Brain microvascular endothelial cell (primary cell): ENCODE results near the gene SLC16A3.

Experiments
- DNase-seq: peaks from one replicate; pipeline ENCODE4 v3.0.0-alpha.2; 2020
- H3K27ac ChIP-seq: fragments of 250-450 bp; sonication (Bioruptor Pico); 2 replicates; pipeline ENCODE4 v1.5.1; 2020; ENCODE audit warnings: mild to moderate bottlenecking, moderate library complexity
- H3K27me3 ChIP-seq: fragments of 250-450 bp; sonication (Bioruptor Pico); replicated peaks from 2 replicates; pipeline ENCODE4 v1.5.1; 2020; ENCODE audit warnings: mild to moderate bottlenecking
- H3K36me3 ChIP-seq: fragments of 250-450 bp; sonication (Bioruptor Pico); replicated peaks from 2 replicates; pipeline ENCODE4 v1.5.1; 2020; ENCODE audit warnings: mild to moderate bottlenecking
- H3K4me3 ChIP-seq: 2 replicates; pipeline ENCODE4 v1.5.1; 2011; ENCODE audit warnings: low read depth, mild to moderate bottlenecking, control low read depth, low read length, moderate library complexity
- in situ Hi-C: cut with HindIII; loops from 2 replicates; pipeline ENCODE4 v1.10.0; 2017; ENCODE audit warnings: low sequenced_read_pairs, low pct_ligation_motif_present
- TF ChIP-seq, protein P1 (sequence below): IDR thresholded peaks from 2 replicates; pipeline ENCODE4 v1.5.1; 2011; ENCODE audit warnings: low read depth, mild to moderate bottlenecking, moderate library complexity, low read length, control low read depth, inconsistent platforms; ENCODE audit errors: missing control alignments

The SLC16A3 gene

DNA sequence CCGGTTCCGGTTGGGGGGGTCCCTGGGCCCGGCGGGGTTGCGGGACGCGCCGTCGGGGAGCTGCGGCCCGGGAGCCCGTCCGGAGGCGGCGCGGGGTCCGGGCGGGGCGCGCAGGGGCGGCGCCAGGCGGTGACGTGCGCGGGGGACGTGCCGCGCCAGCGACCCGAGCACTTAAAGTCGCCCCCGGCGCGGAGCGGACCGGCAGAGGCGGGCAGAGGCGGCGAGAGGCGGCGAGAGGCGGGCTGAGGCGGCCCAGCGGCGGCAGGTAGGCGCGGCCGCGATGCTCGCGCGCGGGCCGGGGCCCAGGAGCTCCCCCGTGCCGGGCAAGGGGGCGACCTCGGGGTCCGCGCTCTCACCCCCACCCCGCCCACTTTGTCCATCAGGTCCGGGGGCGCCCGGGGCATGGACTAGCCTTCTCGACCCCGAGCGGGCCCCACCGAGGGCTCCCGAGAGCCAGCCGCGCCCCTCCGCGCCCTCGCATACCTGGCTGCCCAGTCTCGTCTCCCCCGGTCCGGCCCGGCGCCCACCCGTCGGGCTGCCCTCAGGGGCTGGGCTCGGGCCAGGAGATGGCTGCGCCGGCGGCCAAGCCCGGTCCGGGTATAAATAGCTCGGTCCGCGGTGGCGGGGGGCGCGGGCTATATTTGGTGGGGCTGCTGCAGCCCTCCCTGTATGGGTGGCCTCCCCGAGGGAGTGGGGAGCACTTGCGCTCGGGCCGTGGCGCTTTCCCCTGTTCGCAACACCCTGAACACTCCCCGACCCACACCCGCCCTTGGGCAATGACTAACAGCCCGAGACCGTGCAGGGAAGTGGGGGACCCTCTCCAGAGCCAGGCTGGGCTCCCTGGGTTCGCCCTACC lies at the start of gene SLC16A3:
TSS of gene SLC16A3 (plus strand) at position 201 of the 856 bp plus-strand sequence. CDS start 6,967 bp downstream, outside the sequence.
- Histone ChIP-seq H3K36me3 (peaks cover 2% of the 10 kb centered on the region), H3K27ac (peak within 1 kb of the TSS; percentile 23), H3K27me3 (no peaks in the 10 kb centered on the region), H3K4me3 (peak within 1 kb of the TSS; percentile 74)
- in situ Hi-C loops, result no loop called here
- TF ChIP-seq, protein P1, sequence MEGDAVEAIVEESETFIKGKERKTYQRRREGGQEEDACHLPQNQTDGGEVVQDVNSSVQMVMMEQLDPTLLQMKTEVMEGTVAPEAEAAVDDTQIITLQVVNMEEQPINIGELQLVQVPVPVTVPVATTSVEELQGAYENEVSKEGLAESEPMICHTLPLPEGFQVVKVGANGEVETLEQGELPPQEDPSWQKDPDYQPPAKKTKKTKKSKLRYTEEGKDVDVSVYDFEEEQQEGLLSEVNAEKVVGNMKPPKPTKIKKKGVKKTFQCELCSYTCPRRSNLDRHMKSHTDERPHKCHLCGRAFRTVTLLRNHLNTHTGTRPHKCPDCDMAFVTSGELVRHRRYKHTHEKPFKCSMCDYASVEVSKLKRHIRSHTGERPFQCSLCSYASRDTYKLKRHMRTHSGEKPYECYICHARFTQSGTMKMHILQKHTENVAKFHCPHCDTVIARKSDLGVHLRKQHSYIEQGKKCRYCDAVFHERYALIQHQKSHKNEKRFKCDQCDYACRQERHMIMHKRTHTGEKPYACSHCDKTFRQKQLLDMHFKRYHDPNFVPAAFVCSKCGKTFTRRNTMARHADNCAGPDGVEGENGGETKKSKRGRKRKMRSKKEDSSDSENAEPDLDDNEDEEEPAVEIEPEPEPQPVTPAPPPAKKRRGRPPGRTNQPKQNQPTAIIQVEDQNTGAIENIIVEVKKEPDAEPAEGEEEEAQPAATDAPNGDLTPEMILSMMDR, result no peak
- no peak for DNase-seq

DNA sequence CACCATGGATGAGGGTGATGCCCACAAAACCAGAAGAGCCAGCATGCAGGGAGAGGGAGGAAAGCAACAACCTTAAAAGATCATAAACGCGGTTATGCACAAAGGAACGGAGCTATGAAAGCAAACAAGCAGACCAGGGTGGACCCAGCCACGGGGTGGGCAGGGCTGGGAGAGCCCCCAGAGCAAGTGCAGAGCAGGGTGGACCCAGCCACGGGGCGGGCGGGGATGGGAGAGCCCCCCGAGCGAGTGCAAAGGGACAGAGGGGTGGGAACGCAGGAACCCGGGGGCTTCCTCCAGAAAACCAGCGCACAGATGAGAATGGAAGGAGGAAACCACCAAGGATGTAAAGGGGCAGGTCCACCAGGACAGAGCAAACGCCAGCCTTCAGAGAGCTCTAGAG lies 49.4 kb upstream of the SLC16A3 start:
- Histone ChIP-seq H3K27me3 (no peaks in the 10 kb centered on the region), H3K4me3 (no peak overlapping the region), H3K27ac (no peak overlapping the region), H3K36me3 (peaks cover 26% of the 10 kb centered on the region)
- in situ Hi-C loops, result no loop called here
- TF ChIP-seq, protein P1, result no peak
- DNase-seq, result no peak

DNA sequence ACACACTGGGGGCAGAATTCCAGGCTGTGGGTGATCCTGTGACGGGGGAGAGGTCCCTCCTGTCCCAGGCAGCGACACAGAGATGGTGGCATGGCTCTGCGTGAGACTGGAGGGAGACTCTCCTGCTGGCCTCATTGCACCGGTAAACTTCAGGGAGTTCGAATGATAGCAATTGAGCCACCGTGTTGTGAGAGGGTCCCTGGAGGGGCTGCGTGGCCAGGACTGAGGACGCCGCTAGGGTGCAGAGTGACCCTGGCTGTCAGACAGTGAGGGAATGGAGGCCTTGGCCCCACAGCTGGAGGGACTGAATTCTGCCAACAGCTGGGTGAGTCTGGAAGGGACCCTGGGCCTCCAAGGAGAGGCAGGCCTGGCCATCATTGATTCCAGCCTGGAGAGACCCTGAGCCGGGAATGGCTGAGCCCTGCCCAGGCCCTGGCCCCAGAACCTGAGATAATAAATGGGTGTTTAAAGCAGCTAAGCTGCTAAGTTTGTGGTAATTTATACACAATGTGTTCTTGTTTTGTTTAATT lies 48.8 kb upstream of the SLC16A3 start:
- H3K4me3 ChIP-seq, result no peak overlapping the region
- peaks cover 32% of the 10 kb centered on the region for H3K36me3 ChIP-seq
- TF ChIP-seq, protein P1, result no peak
- in situ Hi-C loops, result no loop called here
- no peak overlapping the region for H3K27ac ChIP-seq
- DNase-seq, result no peak
- H3K27me3 ChIP-seq, result no peaks in the 10 kb centered on the region

DNA sequence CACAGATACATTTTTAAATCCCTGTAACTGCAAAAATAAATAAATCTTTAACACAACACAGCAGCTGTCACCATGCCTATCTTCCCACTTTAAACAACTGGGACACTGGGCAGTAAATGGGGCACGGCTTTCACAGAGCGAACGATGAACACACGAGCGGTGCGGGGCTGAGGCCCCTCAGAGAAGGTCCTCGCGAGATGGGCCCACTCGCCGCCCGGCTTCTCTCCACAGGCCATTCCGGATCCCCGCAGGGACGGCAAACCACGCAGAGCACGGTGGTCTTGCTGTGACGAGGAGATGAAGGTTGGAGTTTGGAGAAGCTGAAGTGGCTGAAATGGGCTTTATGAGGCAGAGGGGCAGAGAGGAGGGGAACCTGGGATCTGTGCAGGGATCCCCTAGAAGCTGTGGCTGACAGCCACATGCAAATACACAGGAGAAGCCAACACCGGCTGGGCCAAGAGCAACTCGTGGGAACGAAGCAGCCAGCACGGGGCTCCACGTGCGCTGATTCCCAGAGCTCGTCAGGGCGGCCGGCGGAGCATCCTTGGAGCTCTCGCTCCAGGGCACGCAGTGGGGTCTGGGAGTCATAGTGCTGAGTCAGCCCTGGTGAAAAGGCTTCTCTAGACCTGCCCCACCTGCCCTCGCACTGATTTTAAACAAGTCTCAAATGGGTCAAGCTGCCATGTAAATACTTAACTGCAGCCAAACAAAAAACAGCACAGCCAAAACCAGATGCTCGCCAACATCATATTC lies 47.9 kb upstream of the SLC16A3 start:
- TF ChIP-seq, protein P1, result no peak
- H3K27me3 ChIP-seq, result no peaks in the 10 kb centered on the region
- no peak for DNase-seq
- no peak overlapping the region for H3K4me3 ChIP-seq
- H3K27ac ChIP-seq, result no peak overlapping the region
- peaks cover 33% of the 10 kb centered on the region for H3K36me3 ChIP-seq
- in situ Hi-C loops, result no loop called here

DNA sequence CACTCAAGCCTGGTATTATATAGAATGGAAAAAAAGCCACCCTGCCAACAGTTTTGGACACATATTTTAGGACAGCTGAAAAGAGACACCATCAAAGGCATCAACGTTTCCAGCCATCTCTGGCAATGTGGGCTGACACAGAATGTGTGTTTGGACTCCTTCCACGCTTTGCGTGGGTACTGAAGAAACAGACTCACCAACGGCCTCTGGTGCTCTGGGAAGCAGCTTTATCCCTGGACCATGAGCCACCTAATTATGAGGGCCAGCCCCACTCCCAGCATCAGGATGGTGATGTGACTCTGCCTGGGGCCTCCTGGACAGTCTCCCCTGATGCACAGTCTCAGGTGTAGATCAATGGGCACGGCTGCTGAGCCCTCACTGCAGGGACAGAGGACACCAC lies 44.1 kb upstream of the SLC16A3 start:
- no peak for DNase-seq
- Histone ChIP-seq H3K36me3 (peaks cover 33% of the 10 kb centered on the region), H3K4me3 (no peak overlapping the region), H3K27ac (no peak overlapping the region), H3K27me3 (no peaks in the 10 kb centered on the region)
- in situ Hi-C loops, result no loop called here
- TF ChIP-seq, protein P1, result no peak
